GM12878 (cell line): ENCODE results near the gene NRG3. TPM values are rescaled to one million over a fixed set of nuclear protein-coding genes. Genes with fewer than 3 reads are reported as not detected.

ENCODE experiments used
- ATAC-seq: fragments of 200-7000 bp; cut with Tn5 transposase; 3 replicates; pipeline ENCODE4 v1.9.1; 2020; ENCODE audit warnings: mild to moderate bottlenecking, moderate library complexity
- BruUV-seq: library from RNA; stranded (reverse); fragments of 400-500 nt; replicated peaks from 2 replicates; lab custom pipeline; 2021; lab: Mats Ljungman, UMichigan
- CTCF ChIA-PET: fragments of 300-600 bp; sonication (Branson Sonifier 250); formaldehyde crosslinking; extraction: SDS; loops from one replicate; lab custom pipeline; 2021; ENCODE audit warnings: inconsistent platforms; lab: Yijun Ruan, JAX
- POLR2A ChIA-PET: fragments of 350-600 bp; formaldehyde crosslinking; extraction: SDS; loops from one replicate; lab custom pipeline; 2021; ENCODE audit warnings: inconsistent platforms; lab: Charles Lee
- RAD21 ChIA-PET: fragments of 300-600 bp; sonication (Branson Sonifier 250); formaldehyde crosslinking; loops from one replicate; lab custom pipeline; 2023; ENCODE audit warnings: antibody characterized with exemption; ENCODE audit not compliant: unreplicated experiment; lab: Charles Lee
- SMC1A ChIA-PET: fragments of 300-600 bp; sonication (Branson Sonifier 250); formaldehyde crosslinking; loops from one replicate; lab custom pipeline; 2023; ENCODE audit not compliant: unreplicated experiment, uncharacterized antibody; lab: Charles Lee
- DNase-seq: peaks from one replicate; pipeline ENCODE4 v3.0.0-alpha.2; 2011; ENCODE audit warnings: low read depth, low spot score
- FAIRE-seq: peaks from 3 replicates; lab custom pipeline; 2011; peaks lifted over from hg19 to GRCh38; lab: Jason Lieb, UNC
- H2AFZ ChIP-seq: 2 replicates; pipeline ENCODE4 v1.6.0; 2011; ENCODE audit warnings: low read depth, low read length, control low read depth; ENCODE audit not compliant: control insufficient read depth
- H3K27ac ChIP-seq: 2 replicates; pipeline ENCODE4 v1.5.1; 2011; ENCODE audit warnings: control low read depth; ENCODE audit not compliant: control insufficient read depth, insufficient read depth
- H3K27me3 ChIP-seq, 2 experiments: replicated peaks in 1 of 2; 2 replicates each; pipeline versions ENCODE4 v1.6.0 to v1.6.1; 2011; ENCODE audit warnings: low read length in 1 of 2; ENCODE audit not compliant: control insufficient read depth in 2 of 2, insufficient read depth in 2 of 2
- H3K36me3 ChIP-seq, 2 experiments: 2 replicates each; pipeline ENCODE4 v1.5.1; 2011; ENCODE audit warnings: low read length in 1 of 2; ENCODE audit not compliant: control insufficient read depth in 2 of 2, insufficient read depth in 2 of 2
- H3K4me1 ChIP-seq: 2 replicates; pipeline ENCODE4 v1.6.1; 2011; ENCODE audit warnings: mild to moderate bottlenecking, low read length, moderate library complexity, mixed read lengths; ENCODE audit not compliant: control insufficient read depth, insufficient read depth
- H3K4me2 ChIP-seq: 2 replicates; pipeline ENCODE4 v1.6.0; 2011; ENCODE audit warnings: control low read depth; ENCODE audit not compliant: control insufficient read depth, insufficient read depth
- H3K4me3 ChIP-seq: fragments of 200-600 bp; sonication (generic); 2 replicates; pipeline ENCODE4 v1.5.1; 2016
- H3K79me2 ChIP-seq: 2 replicates; pipeline ENCODE4 v1.6.0; 2011; ENCODE audit warnings: low read length; ENCODE audit not compliant: control insufficient read depth, insufficient read depth
- H3K9ac ChIP-seq: 2 replicates; pipeline ENCODE4 v1.8.0; 2011; ENCODE audit warnings: low read length, control low read depth, mixed read lengths; ENCODE audit not compliant: control insufficient read depth, insufficient read depth
- H3K9me3 ChIP-seq: replicated peaks from 3 replicates; pipeline ENCODE4 v1.5.1; 2011; ENCODE audit warnings: mild to moderate bottlenecking, low read length; ENCODE audit not compliant: control insufficient read depth, insufficient read depth
- H4K20me1 ChIP-seq: 2 replicates; pipeline ENCODE4 v1.6.0; 2011; ENCODE audit not compliant: control insufficient read depth, insufficient read depth
- CHD1 ChIP-seq: IDR thresholded peaks from 2 replicates; pipeline ENCODE4 v1.6.1; 2012; ENCODE audit warnings: low read depth, low read length, improper control_type of control experiment
- JUND ChIP-seq: IDR thresholded peaks from 2 replicates; pipeline ENCODE4 v1.6.1; 2012; ENCODE audit warnings: low read depth, mild to moderate bottlenecking, low read length, improper control_type of control experiment, moderate library complexity
- NFYA ChIP-seq: IDR thresholded peaks from 2 replicates; pipeline ENCODE4 v1.6.1; 2011; ENCODE audit warnings: low read depth, mild to moderate bottlenecking, low read length, improper control_type of control experiment, borderline replicate concordance
- PML ChIP-seq: IDR thresholded peaks from 2 replicates; pipeline ENCODE4 v1.6.1; 2012; ENCODE audit warnings: low read length, inconsistent platforms
- RAD51 ChIP-seq: fragments of 450-650 bp; IDR thresholded peaks from 2 replicates; pipeline ENCODE4 v1.6.1; 2016; ENCODE audit warnings: moderate library complexity, mild to moderate bottlenecking, inconsistent platforms
- RB1 ChIP-seq: fragments of 450-650 bp; formaldehyde crosslinking; IDR thresholded peaks from 2 replicates; pipeline ENCODE4 v1.6.1; 2017; ENCODE audit warnings: mild to moderate bottlenecking, borderline replicate concordance
- SMARCA5 ChIP-seq: fragments of 450-650 bp; IDR thresholded peaks from 2 replicates; pipeline ENCODE4 v1.6.1; 2017; ENCODE audit warnings: mild to moderate bottlenecking
- ZNF274 ChIP-seq: IDR thresholded peaks from one replicate; pipeline ENCODE4 v1.8.0; 2011; ENCODE audit not compliant: insufficient read length, insufficient read depth
- WGBS: methylation state at CpG from one replicate; pipeline ENCODE4 v1.1.6; 2016; ENCODE audit warnings: low lambda C conversion rate; ENCODE audit not compliant: insufficient replicate concordance, insufficient coverage; ENCODE audit errors: missing lambda C conversion rate; 5-methylcytosine and 5-hydroxymethylcytosine counted together
- in situ Hi-C: fragments of 300-500 bp; cut with MboI; formaldehyde crosslinking; loops from 9 replicates; pipeline ENCODE4 v1.14.3; 2018; ENCODE audit warnings: mixed read lengths
- intact Hi-C: fragments of 100-400 bp; cut with micrococcal nuclease; formaldehyde crosslinking; loops from one replicate; pipeline ENCODE4 v1.14.2; 2022; ENCODE audit not compliant: unreplicated experiment
- polyA plus RNA-seq, 11 experiments: library from polyadenylated mRNA; depleted of rRNA in 4 of 11; unstranded in 6 of 11; stranded (reverse) in 5 of 11; fragments of >200 nt; fragmentation: Nextera tagmentation in 4 of 11; fragmentation: Illumina TruSeq in 1 of 11; extraction: Ambion mirVana in 4 of 11; extraction: Trizol in 1 of 11; gene quantifications; 1 replicate in 1 of 11; 2 replicates in 10 of 11; pipeline versions ENCODE4 v1.2.1 to v1.2.3, GENCODE V29; 2011 to 2016; ENCODE audit warnings: inconsistent platforms in 2 of 11, missing spikeins in 2 of 11, low read depth in 1 of 11
- total RNA-seq, 4 experiments: library from RNA; depleted of rRNA in 3 of 4; stranded (reverse); fragments of >200 nt in 3 of 4; fragmentation: Illumina TruSeq in 1 of 4; extraction: Trizol in 1 of 4; gene quantifications; 2 replicates each; pipeline versions ENCODE4 v1.2.1 to v1.2.3, GENCODE V29; 2013 to 2021
- TF ChIP-seq, protein P1 (sequence below): fragments of 450-650 bp; IDR thresholded peaks from 2 replicates; pipeline ENCODE4 v1.6.1; 2017; ENCODE audit warnings: mild to moderate bottlenecking, moderate library complexity

NRG3 gene
- total and polyA plus RNA-seq, 10 of the 15 experiments (the other 5 are each of a cell fraction or from before 2014, with no cell fraction given), result 0.03 to 0.41 (median 0.17) TPM; not detected in 3

DNA sequence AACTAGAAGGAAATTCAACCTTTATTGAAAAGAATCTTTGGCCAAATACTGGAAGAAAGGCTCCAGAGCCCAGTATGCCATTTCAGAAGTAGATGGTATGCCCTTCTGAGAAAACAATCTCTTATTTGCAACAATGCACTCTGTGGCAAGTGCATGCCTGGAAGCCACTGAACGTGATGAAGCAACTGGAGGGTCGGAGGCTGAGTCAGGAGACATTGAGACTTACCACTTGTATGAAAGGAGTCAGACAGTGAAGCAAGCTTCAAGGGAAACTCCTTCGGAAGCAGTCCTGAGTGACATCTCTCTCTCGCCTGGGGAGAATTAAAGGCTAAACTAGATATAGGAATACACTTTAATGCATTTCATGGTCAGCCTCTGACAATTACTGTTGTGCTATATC is 353.7 kb downstream of the NRG3 start:
- intact Hi-C loops, result no loop called here
- Histone ChIP-seq H4K20me1 (no peaks in the 10 kb centered on the region), H3K79me2 (no peaks in the 10 kb centered on the region), H3K9me3 (no peaks in the 10 kb centered on the region), H2AFZ (no peak overlapping the region), H3K4me1 (no peaks in the 10 kb centered on the region), H3K27me3 (no peaks in the 10 kb centered on the region), H3K9ac (no peak overlapping the region), H3K4me2 (no peak overlapping the region), H3K4me3 (no peak overlapping the region), H3K27ac (no peak overlapping the region), H3K36me3 (no peaks in the 10 kb centered on the region)
- RAD21 ChIA-PET, result no interaction called here
- BruUV-seq, result no TSS peak
- 12% methylated on average over 4 of the region's 4 CpGs for WGBS
- SMC1A ChIA-PET, result no interaction called here
- ATAC-seq (no peak), FAIRE-seq (no peak), DNase-seq (no peak)
- CTCF ChIA-PET, result no interaction called here
- in situ Hi-C loops, result no loop called here
- TF ChIP-seq PML (no peak), CHD1 (no peak), SMARCA5 (no peak), ZNF274 (no peak), JUND (no peak), RAD51 (no peak), NFYA (no peak), RB1 (no peak)
- TF ChIP-seq, protein P1, sequence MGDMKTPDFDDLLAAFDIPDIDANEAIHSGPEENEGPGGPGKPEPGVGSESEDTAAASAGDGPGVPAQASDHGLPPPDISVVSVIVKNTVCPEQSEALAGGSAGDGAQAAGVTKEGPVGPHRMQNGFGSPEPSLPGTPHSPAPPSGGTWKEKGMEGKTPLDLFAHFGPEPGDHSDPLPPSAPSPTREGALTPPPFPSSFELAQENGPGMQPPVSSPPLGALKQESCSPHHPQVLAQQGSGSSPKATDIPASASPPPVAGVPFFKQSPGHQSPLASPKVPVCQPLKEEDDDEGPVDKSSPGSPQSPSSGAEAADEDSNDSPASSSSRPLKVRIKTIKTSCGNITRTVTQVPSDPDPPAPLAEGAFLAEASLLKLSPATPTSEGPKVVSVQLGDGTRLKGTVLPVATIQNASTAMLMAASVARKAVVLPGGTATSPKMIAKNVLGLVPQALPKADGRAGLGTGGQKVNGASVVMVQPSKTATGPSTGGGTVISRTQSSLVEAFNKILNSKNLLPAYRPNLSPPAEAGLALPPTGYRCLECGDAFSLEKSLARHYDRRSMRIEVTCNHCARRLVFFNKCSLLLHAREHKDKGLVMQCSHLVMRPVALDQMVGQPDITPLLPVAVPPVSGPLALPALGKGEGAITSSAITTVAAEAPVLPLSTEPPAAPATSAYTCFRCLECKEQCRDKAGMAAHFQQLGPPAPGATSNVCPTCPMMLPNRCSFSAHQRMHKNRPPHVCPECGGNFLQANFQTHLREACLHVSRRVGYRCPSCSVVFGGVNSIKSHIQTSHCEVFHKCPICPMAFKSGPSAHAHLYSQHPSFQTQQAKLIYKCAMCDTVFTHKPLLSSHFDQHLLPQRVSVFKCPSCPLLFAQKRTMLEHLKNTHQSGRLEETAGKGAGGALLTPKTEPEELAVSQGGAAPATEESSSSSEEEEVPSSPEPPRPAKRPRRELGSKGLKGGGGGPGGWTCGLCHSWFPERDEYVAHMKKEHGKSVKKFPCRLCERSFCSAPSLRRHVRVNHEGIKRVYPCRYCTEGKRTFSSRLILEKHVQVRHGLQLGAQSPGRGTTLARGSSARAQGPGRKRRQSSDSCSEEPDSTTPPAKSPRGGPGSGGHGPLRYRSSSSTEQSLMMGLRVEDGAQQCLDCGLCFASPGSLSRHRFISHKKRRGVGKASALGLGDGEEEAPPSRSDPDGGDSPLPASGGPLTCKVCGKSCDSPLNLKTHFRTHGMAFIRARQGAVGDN, result no peak
- POLR2A ChIA-PET, result no interaction called here
